HepG2 (cell line): ENCODE results near the gene JOSD1. TPM values are rescaled to one million over a fixed set of nuclear protein-coding genes. Genes with fewer than 3 reads are reported as not detected.

Experiments
- ATAC-seq: fragments of 200-7000 bp; cut with Tn5 transposase; 3 replicates; pipeline ENCODE4 v1.9.1; 2020; ENCODE audit warnings: mild to moderate bottlenecking, moderate library complexity
- BruUV-seq: library from RNA; stranded (reverse); fragments of 400-500 nt; replicated peaks from 2 replicates; lab custom pipeline; 2021; lab: Mats Ljungman, UMichigan
- CTCF ChIA-PET: fragments of 300-600 bp; formaldehyde crosslinking; extraction: SDS; loops from one replicate; lab custom pipeline; 2021; ENCODE audit warnings: low total read pairs, inconsistent platforms, low intra/inter-chr PET ratio; lab: Yijun Ruan, JAX
- POLR2A ChIA-PET: fragments of 350-600 bp; sonication (Branson Sonifier 250); formaldehyde crosslinking; loops from one replicate; lab custom pipeline; 2020; ENCODE audit warnings: antibody characterized with exemption, inconsistent platforms; lab: Yijun Ruan, JAX
- DNase-seq: peaks from one replicate; pipeline ENCODE4 v3.0.0-alpha.2; 2015; ENCODE audit warnings: low spot score
- FAIRE-seq: peaks from 3 replicates; lab custom pipeline; 2011; peaks lifted over from hg19 to GRCh38; lab: Jason Lieb, UNC
- H2AFZ ChIP-seq: one replicate; pipeline ENCODE4 v1.6.1; 2011; ENCODE audit warnings: low read length, inconsistent platforms
- H3K27ac ChIP-seq: fragments of 300-600 bp; 3 replicates; pipeline ENCODE4 v1.8.0; 2011; ENCODE audit warnings: mixed run types, mild to moderate bottlenecking, mixed read lengths, low read length, inconsistent platforms; ENCODE audit not compliant: insufficient read depth; ENCODE audit errors: extremely low read length
- H3K27me3 ChIP-seq, 2 experiments: fragments of 200-600 bp in 1 of 2; 2 replicates in 1 of 2; 3 replicates in 1 of 2; pipeline versions ENCODE4 v1.6.0 to v1.8.0; 2011; ENCODE audit warnings: low read length in 2 of 2, mild to moderate bottlenecking in 2 of 2, moderate library complexity in 2 of 2, inconsistent platforms in 1 of 2; ENCODE audit not compliant: insufficient read depth in 2 of 2, control insufficient read depth in 1 of 2
- H3K36me3 ChIP-seq, 2 experiments: fragments of 200-600 bp in 1 of 2; replicated peaks in 1 of 2; 2 replicates in 1 of 2; 3 replicates in 1 of 2; pipeline versions ENCODE4 v1.5.1 to v1.8.0; 2011; ENCODE audit warnings: low read length in 2 of 2, inconsistent platforms in 1 of 2; ENCODE audit not compliant: insufficient read depth in 2 of 2, control insufficient read depth in 1 of 2
- H3K4me1 ChIP-seq: 2 replicates; pipeline ENCODE4 v1.5.1; 2012; ENCODE audit warnings: low read length, inconsistent platforms; ENCODE audit not compliant: insufficient read depth
- H3K4me2 ChIP-seq: 2 replicates; pipeline ENCODE4 v1.6.0; 2011; ENCODE audit warnings: low read depth, low read length, inconsistent platforms
- H3K4me3 ChIP-seq, 3 experiments: fragments of 200-600 bp in 1 of 3; sonication (generic), shearing (Covaris generic) in 1 of 3; replicated peaks in 1 of 3; 2 replicates each; pipeline ENCODE4 v1.5.1; 2011 to 2016; ENCODE audit warnings: low read length in 3 of 3, inconsistent platforms in 2 of 3, low read depth in 2 of 3, mild to moderate bottlenecking in 2 of 3, control low read depth in 1 of 3, mixed read lengths in 1 of 3; ENCODE audit not compliant: insufficient read depth in 1 of 3
- H3K79me2 ChIP-seq: one replicate; pipeline ENCODE4 v1.6.1; 2011; ENCODE audit warnings: low read length, inconsistent platforms; ENCODE audit not compliant: insufficient read depth
- H3K9ac ChIP-seq: 2 replicates; pipeline ENCODE4 v1.6.0; 2011; ENCODE audit warnings: mild to moderate bottlenecking, low read depth, low read length, inconsistent platforms; ENCODE audit not compliant: insufficient read depth
- H3K9me3 ChIP-seq: 2 replicates; pipeline ENCODE4 v1.5.1; 2012; ENCODE audit warnings: mild to moderate bottlenecking, low read length
- H4K20me1 ChIP-seq: 2 replicates; pipeline ENCODE4 v1.6.0; 2011; ENCODE audit warnings: inconsistent platforms, mild to moderate bottlenecking, low read length, moderate library complexity; ENCODE audit not compliant: insufficient read depth
- KMT2B ChIP-seq: IDR thresholded peaks from 2 replicates; pipeline ENCODE4 v1.6.1; 2016; ENCODE audit warnings: missing genetic modification reagents, missing compliant biosample characterization
- REPIN1 ChIP-seq: sonication (generic); formaldehyde crosslinking; IDR thresholded peaks from 2 replicates; pipeline ENCODE4 v1.8.0; 2022; ENCODE audit warnings: missing genetic modification reagents, low read depth, mild to moderate bottlenecking, borderline replicate concordance
- ZBTB25 ChIP-seq: IDR thresholded peaks from 2 replicates; pipeline ENCODE4 v1.6.1; 2018; ENCODE audit warnings: missing genetic modification reagents
- WGBS: methylation state at CpG from one replicate; pipeline ENCODE4 v1.1.6; 2017; ENCODE audit warnings: low lambda C conversion rate; 5-methylcytosine and 5-hydroxymethylcytosine counted together
- in situ Hi-C: cut with HindIII; loops from 2 replicates; pipeline ENCODE4 v1.10.0; 2017; ENCODE audit warnings: low pct_unique_long_range_greater_than_20kb; ENCODE audit not compliant: extremely low pct_ligation_motif_present
- intact Hi-C: fragments of 100-400 bp; cut with micrococcal nuclease; formaldehyde crosslinking; loops from one replicate; pipeline ENCODE4 v1.10.0; 2022; ENCODE audit not compliant: unreplicated experiment
- polyA plus RNA-seq, 8 experiments: library from polyadenylated mRNA; depleted of rRNA in 3 of 8; stranded (reverse) in 7 of 8; unstranded in 1 of 8; fragments of >200 nt; fragmentation: Illumina TruSeq in 4 of 8; extraction: Trizol in 4 of 8; gene quantifications; 2 replicates each; pipeline versions ENCODE4 v1.2.1 to v1.2.3, GENCODE V29; 2011 to 2016; ENCODE audit warnings: low read depth in 4 of 8, missing spikeins in 1 of 8, mixed read lengths in 1 of 8; ENCODE audit not compliant: insufficient read depth in 1 of 8
- total RNA-seq, 5 experiments: library from RNA; depleted of rRNA; stranded (reverse); fragments of >200 nt; fragmentation: Illumina TruSeq; extraction: Trizol; gene quantifications; 2 replicates each; pipeline ENCODE4 v1.2.3, GENCODE V29; 2016; ENCODE audit warnings: low read depth in 1 of 5
- TF ChIP-seq, protein P1 (sequence below): sonication (generic); formaldehyde crosslinking; IDR thresholded peaks from 2 replicates; pipeline ENCODE4 v1.4.0; 2020; ENCODE audit warnings: mild to moderate bottlenecking, missing genetic modification reagents
- TF ChIP-seq, protein P2 (sequence below), 2 experiments: sonication (generic) in 1 of 2; formaldehyde crosslinking in 1 of 2; IDR thresholded peaks; 2 replicates each; pipeline versions ENCODE4 v1.4.0 to v1.6.1; 2018 to 2020; ENCODE audit warnings: missing genetic modification reagents in 2 of 2, borderline replicate concordance in 1 of 2, low read depth in 1 of 2, mild to moderate bottlenecking in 1 of 2, missing biosample characterization in 1 of 2
- TF ChIP-seq, protein P3 (sequence below): IDR thresholded peaks from 2 replicates; pipeline ENCODE4 v1.6.1; 2012; ENCODE audit warnings: inconsistent platforms

Gene JOSD1
- total and polyA plus RNA-seq, 2 of the 13 experiments (the other 11 are each of a cell fraction or from before 2014, with no cell fraction given) = 31.7 to 38.4 TPM

- ATAC-seq (no peak), DNase-seq (no peak), FAIRE-seq (no peak)
- peak overlapping the region; percentile 82 to 87 (median 83) for H3K4me3 ChIP-seq
- peaks cover 6 to 16% of the 10 kb centered on the region in 2 experiments for H3K36me3 ChIP-seq
- no TSS peak for BruUV-seq
- 5% methylated on average over 4 of the region's 4 CpGs for WGBS
- POLR2A ChIA-PET = interaction anchor here (0.9 to 5.8 kb wide), 7 partner anchors 8 to 525 kb away, joined by 3 to 51 read pairs (median 5); partner anchors contain the start of genes PLA2G6, SUN2 and TOMM22
- H3K27ac ChIP-seq = peak overlapping the region; percentile 74
- no peak for TF ChIP-seq REPIN1
- no peak for TF ChIP-seq KMT2B
- TF ChIP-seq, protein P1, sequence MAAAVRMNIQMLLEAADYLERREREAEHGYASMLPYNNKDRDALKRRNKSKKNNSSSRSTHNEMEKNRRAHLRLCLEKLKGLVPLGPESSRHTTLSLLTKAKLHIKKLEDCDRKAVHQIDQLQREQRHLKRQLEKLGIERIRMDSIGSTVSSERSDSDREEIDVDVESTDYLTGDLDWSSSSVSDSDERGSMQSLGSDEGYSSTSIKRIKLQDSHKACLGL (CRISPR knock-in tag) = no peak
- TF ChIP-seq, protein P2, sequence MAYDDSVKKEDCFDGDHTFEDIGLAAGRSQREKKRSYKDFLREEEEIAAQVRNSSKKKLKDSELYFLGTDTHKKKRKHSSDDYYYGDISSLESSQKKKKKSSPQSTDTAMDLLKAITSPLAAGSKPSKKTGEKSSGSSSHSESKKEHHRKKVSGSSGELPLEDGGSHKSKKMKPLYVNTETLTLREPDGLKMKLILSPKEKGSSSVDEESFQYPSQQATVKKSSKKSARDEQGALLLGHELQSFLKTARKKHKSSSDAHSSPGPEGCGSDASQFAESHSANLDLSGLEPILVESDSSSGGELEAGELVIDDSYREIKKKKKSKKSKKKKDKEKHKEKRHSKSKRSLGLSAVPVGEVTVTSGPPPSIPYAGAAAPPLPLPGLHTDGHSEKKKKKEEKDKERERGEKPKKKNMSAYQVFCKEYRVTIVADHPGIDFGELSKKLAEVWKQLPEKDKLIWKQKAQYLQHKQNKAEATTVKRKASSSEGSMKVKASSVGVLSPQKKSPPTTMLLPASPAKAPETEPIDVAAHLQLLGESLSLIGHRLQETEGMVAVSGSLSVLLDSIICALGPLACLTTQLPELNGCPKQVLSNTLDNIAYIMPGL (CRISPR knock-in tag; IDR thresholded peaks at IDR 0.05; ENCODE audit: borderline replicate concordance in 1 of 2, low read depth in 1 of 2) = 0 out of 4 replicates have a peak, but pooled peaks of 1 of the 2 experiments have one; percentile 8
- TF ChIP-seq, protein P3, sequence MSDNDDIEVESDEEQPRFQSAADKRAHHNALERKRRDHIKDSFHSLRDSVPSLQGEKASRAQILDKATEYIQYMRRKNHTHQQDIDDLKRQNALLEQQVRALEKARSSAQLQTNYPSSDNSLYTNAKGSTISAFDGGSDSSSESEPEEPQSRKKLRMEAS = no peak
- 0 out of 2 replicates have a peak, but pooled peaks have one; percentile 10 for TF ChIP-seq ZBTB25 (CRISPR knock-in tag)
- TF ChIP-seq, all 625 proteins: peak for 2
- Histone ChIP-seq H3K9ac (peak overlapping the region; percentile 90), H3K9me3 (no peaks in the 10 kb centered on the region), H3K4me2 (peak overlapping the region; percentile 87), H3K4me1 (peaks cover 44% of the 10 kb centered on the region), H3K27me3 (no peaks in the 10 kb centered on the region; a peak in 1 of 5 replicates), H4K20me1 (peaks cover 39% of the 10 kb centered on the region), H2AFZ (no peak overlapping the region), H3K79me2 (peaks cover 60% of the 10 kb centered on the region)
- CTCF ChIA-PET = no interaction called here
- intact Hi-C loops (no loop called here), in situ Hi-C loops (no loop called here)
Measured at GRCh38 chr22:38706901-38707195, 6.1 kb upstream of the JOSD1 start.
